IPS-NIHi7 (cell line): ENCODE data around the gene CPED1.
"Not testable (repeated sequence)": the region's sequence is repeated elsewhere in the genome, so short reads cannot be mapped to it uniquely, and the experiment has no call there.

Experiments
- DNase-seq: peaks from one replicate; pipeline ENCODE4 v3.0.0; 2012; ENCODE audit warnings: mixed read lengths; ENCODE audit errors: extremely low spot score

Gene CPED1

DNA sequence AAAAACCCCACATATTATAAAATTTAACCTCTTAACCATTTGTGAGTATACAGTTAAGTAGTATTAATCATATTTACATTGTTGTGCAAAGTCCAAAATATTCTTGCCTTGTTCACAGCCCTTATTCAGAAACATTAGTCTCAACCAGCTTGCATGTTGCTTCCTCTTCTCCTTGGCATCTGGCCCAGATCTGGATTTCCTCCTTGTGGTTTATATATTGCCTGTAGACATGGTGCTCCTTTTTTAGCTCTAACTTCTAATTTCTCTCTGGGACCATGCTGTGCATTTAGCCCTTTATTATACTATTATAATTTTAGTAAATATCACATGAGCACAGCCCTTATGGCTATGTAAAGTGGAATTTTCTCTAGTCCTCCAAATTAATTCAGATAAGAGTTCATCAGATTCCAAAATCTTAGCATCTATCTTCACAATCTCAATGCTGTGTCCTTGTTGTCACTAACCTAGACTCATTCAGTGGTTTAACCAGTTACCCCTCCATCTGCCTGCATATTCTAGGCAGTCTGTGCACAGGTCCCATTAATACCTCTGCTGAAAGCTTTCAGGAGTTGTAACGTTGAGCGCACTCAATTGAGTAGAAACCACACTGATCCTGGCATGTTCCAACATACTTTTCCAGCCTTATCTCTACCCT, 7.9 kb downstream of the CPED1 start:
- no peak for DNase-seq

DNA sequence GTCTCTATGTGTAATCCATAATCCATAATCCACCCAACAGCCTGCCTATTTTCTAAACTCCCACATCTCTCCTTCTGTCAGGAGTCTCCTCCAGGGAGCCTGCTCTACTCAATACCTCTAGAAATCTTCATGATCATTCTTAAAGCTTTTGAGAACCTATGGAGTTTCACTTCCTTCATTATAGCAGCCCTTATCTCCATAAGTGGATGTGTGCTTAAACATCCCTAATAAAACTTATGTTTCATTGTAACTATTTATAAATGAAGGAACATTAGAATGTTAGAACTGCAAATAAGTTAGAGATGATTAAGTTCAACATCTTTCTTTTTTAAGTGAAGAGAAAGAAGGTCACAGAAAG, 8.5 kb downstream of the CPED1 start:
- no peak for DNase-seq

DNA sequence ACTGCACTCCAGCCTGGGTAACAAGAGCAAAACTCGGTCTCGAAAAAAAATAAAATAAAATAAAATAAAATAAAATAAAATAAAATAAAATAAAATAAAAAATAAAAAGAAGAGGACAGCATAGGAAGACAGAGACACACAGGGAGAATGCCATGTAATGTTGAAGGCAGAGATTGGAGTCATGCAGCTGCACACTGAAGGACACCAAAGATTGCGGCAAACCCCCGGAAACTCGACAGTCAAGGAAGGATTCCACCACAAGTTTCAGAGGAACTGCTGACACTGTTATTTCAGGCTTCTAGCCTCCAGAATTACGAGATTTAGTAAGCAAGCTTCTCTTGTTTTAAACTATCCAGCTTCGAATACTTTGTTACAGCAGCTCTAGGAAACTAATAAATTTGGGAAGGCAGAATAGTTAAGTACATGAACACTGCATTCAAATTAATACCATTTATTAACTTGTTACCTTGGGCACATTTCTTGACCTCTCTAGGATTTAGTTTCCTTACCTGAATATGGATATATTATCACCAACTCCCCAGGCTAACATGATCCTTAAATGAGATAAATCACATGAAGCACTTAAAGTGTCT, 9.5 kb downstream of the CPED1 start:
- DNase-seq, result no peak

DNA sequence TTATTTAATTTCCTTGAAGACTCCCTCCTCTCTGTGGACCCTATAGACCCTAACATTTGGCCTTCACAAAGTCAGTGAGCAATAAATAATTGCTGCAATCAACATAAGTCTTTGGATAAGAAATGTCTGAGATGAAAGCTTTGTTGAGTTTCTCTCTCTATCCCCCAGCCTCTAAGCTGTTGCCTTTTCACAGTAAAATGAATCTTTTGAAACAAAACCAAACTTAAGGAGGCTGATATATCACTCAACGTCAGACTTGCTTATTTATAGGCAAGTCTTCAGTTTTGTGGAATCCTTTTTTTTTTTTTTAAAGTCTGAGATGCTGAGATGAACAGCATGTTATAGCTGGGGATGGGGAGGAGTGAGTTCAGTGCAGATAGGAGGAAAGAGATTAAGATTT, 10.0 kb downstream of the CPED1 start:
- DNase-seq, result no peak

- DNase-seq, result no peak
Observed at GRCh38 chr7:120998996-120999565, 10.6 kb downstream of the CPED1 start.

- no peak for DNase-seq
Observed at GRCh38 chr7:121000081-121000983, 11.8 kb downstream of the CPED1 start.

DNA sequence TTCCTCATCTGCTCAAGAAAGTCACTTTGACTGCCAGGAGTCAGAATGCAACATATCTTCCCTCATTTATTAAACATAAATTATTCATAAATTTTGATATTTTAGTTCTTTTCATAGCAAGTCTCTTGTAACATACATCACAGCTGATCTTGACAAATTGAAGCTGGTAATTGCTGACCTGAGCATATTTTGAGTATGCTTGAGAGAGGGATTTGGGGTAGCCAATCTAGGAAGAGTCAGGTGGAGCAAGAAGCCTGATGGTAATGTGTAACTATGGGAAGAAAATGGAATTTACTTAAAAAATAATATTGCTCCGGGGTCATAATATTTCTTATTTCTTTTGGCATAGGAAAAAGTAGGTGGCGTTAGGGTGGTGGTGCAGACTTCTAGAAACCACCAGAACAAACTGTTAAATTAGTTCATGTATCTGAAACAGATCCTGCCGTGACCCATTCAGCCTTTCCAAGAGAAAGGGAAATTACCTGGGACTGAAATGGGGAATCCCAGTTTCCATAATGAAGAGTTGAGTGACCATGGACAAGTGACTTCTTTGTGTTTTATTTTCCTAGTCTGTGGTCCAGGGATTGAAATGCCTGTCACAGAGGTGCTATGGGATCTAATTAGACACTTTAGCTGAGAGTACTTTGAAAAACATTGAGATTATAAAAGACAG, 12.9 kb downstream of the CPED1 start:
- no peak for DNase-seq

DNA sequence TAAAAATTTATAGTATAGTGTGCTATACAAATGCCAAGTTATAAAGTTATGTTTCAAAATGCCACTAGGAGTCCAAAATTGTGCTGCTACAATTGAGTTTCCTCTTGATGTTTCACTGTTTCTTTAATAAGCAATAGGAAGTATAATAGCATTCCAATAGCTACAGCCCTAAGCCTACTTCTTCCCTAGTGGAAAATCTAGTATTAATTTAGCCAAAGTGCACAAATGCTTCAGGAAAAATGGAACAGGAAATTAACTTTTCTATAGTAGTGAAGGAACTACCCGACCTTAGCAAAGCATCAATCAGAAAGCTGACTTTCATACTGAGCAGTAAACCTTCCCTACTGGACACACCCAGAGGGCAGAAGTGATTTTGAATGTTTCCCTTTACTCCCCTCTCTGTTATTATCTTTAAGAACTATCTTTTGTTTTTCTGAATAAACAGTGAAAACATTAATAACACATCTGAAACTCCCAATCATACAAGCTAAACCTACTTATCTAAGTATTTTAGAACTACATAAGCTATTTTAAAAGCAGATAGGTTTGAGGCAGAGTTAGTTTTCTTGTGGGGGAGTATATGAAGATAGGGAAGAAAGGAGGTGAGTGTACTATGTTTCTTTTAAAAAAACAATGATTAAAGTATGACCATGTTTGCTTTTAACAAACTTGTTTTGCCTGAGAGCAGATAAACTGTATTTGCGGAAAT, 13.7 kb downstream of the CPED1 start:
- DNase-seq, result no peak

GRCh38 chr7:121002757-121003200, 14.3 kb downstream of the CPED1 start:
- no peak for DNase-seq

GRCh38 chr7:121003986-121004685, 15.6 kb downstream of the CPED1 start:
- no peak for DNase-seq

DNA sequence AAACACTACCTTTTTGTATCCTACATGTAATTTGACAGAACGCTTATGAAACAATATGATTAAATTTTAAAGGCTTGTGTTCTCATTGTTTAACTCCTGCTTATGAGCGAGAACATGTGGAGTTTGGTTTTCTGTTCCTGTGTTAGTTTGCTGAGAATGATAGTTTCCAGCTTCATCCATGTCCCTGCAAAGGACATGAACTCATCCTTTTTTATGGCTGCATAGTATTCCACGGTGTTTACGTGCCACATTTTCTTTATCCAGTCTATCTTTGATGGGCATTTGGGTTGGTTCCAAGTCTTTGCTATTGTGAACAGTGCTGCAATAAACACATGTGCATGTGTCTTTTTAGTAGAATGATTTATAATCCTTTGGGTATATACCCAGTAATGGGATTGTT, 16.5 kb downstream of the CPED1 start:
- not testable (repeated sequence) for DNase-seq

DNA sequence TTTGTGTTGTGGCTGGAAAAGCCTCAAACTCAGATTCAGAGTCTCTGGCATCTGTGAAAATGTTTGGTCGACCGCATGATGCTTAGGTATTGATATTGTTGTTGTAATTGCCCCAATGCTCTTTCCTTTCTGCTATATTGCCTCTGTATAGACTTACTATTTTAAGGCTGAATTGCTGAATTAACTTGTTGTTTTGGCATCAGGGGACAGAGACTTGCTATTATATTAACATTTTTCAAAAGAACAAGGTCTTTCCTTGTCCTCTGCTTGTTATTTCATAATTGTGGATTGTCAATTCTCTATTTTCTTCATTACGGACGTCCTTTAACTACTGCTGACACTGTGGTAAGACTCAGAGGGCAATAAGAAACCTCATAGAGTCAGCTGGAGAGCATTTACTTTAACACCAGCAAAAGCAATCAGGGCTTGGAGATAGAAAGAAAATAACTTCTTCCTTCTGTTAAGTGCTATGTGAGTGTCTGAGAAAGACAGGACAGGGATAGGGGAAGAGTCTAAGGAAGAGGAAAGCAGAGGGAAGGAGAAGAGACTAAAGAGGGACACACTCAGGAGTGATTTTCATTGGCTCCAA, 17.6 kb downstream of the CPED1 start:
- no peak for DNase-seq

DNA sequence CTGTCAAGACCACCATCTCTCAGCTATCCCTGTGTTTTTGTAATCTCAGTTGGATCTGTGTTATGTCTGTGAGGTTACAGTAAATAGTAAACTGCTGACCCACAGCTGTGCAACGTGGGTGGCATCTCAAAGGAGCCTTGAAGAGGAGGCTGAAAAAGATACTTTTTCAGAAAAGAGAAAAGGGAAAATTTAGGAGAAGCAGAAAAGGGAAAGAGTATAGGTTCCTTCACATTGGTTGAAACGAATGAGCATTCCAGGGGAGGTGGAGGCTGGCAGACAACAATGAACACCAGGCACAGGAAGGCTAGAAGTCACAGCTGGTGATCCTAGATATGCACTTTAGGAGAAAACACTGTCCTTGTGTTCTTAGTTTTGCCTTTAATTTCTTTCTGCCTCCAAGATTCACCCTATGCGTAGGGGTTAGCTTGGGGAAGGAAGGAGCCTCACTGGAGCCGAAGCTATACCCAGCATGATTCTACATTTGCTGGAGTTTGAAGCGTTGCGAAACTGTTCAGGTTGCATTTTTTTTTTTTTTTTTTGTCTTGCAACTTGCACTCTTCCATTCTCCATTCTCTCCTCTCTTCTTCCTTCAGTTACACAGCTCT, 18.3 kb downstream of the CPED1 start:
- no peak for DNase-seq

DNA sequence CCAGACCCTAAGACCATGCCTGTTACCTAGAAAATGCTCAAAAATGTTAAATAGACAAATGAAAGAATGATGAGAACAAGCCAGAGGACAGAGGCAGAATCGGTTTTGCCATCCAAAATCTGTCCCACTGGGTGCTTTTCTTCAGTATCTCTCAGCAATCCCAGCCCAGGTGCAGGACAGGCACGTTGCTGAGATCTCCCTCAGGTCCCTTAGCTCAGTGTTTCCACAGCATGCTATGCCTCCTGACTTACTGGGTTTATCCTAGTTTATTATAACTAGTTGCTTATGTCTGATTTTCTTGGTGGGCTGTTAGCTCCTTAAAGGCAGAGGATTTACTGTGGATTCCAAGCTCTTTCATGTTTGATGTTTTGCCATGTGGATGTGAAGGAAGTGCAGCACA, 20.3 kb downstream of the CPED1 start:
- DNase-seq, result no peak

- no peak for DNase-seq
Observed at GRCh38 chr7:121011401-121011800, 22.9 kb downstream of the CPED1 start.

DNA sequence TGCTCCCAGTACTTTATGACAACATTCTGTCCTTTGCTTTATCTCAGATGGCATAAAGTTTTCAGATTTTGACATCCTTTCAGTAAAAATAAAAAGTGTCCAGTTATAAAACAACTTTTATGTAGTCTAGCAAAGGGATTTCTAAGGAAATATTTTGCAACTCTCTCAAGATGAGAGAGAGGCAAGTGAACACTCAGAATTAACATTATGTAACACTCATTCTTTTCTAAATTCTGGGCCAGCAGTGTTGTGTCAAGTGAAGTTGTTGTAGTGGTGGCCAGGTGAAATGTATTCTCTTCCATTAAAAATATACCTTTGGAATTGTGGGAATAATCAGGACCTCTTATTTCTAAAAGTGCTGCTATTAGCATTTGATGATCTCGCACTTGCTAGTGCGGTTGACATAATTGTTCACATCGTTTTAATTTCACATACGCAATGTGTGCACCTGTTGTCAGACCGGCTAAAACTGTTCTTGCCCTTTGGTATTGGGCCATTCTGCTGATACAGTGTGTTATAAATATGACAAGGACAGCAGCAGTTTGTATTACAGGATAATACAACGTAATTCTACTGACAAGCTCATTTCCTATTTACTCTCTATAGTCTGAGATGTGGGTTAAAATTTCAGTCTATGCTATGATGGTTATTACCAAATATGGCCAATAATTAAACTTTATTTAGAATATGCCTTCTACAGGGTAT, 23.8 kb downstream of the CPED1 start:
- no peak for DNase-seq

DNA sequence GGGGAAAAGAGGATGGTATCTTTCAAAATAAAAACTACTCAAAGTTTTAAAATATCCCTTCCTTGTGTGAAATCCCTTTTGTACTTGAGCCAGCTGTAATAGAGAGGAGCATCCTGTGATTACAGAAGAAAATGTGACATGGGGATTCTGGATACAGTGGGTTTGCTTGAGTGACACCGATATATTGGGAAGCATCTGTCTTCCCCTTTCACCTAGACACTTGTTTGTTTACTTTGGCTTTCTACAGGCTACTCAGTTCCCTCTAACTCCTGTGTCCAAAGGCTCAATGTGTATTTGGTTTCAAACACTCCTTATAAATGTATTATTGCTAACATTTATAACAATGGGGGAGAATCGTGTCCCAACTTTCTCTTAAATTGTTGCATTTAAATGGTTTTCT, 24.4 kb downstream of the CPED1 start:
- DNase-seq, result no peak

DNA sequence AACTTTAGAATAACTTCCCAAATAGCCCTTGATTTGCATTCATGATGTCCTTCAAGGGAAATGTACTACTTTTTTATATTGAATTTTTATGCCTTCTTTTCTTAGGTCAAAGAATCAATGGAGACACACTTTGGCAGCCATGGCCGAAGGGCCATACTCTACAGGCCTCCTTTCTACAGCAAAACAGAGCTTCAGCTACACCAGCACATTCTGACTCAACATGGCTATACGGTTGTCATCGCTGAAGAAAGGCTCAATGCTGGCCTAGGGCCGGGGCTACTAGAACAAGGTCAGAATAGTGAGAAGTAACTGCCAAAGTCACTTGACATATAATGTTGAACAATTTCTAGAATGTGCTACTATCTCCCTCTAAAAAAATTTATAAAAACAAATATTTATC, 27.0 kb downstream of the CPED1 start:
- DNase-seq, result no peak

- no peak for DNase-seq
Observed at GRCh38 chr7:121016966-121017365, 28.5 kb downstream of the CPED1 start.
